CD14-positive monocyte (primary cell): ENCODE results near the gene KAT2B. TPM values are rescaled to one million over a fixed set of nuclear protein-coding genes. Genes with fewer than 3 reads are reported as not detected.

Experiments
- DNase-seq, 3 donors: peaks; one replicate each; pipeline ENCODE4 v3.0.0-alpha.2; 2011 to 2022
- H2AFZ ChIP-seq: 2 replicates; pipeline ENCODE4 v1.6.0; 2012; ENCODE audit warnings: mild to moderate bottlenecking, low read depth, low read length, inconsistent platforms; ENCODE audit not compliant: insufficient read depth, poor library complexity, severe bottlenecking
- H3K27ac ChIP-seq, 2 donors: 1 replicate in 1 of 2; 2 replicates in 1 of 2; pipeline ENCODE4 v1.5.1; 2012 to 2013; ENCODE audit warnings: low read length in 2 of 2, control low read depth in 1 of 2, inconsistent platforms in 1 of 2, low read depth in 1 of 2, mild to moderate bottlenecking in 1 of 2
- H3K27me3 ChIP-seq, 2 donors: one replicate each; pipeline versions ENCODE4 v1.6.0 to v1.6.1; 2011 to 2013; ENCODE audit warnings: low read length in 2 of 2; ENCODE audit not compliant: control insufficient read depth in 2 of 2, insufficient read depth in 2 of 2
- H3K36me3 ChIP-seq, 2 donors: replicated peaks in 1 of 2; 1 replicate in 1 of 2; 2 replicates in 1 of 2; pipeline versions ENCODE4 v1.5.1 to v1.6.1; 2012 to 2013; ENCODE audit warnings: low read length in 2 of 2, control low read depth in 1 of 2, inconsistent platforms in 1 of 2, mild to moderate bottlenecking in 1 of 2; ENCODE audit not compliant: insufficient read depth in 2 of 2, control insufficient read depth in 1 of 2
- H3K4me1 ChIP-seq, 2 donors: 1 replicate in 1 of 2; 2 replicates in 1 of 2; pipeline versions ENCODE4 v1.5.1 to v1.6.1; 2012 to 2013; ENCODE audit warnings: low read length in 2 of 2, control low read depth in 1 of 2, inconsistent platforms in 1 of 2, mild to moderate bottlenecking in 1 of 2, moderate library complexity in 1 of 2; ENCODE audit not compliant: insufficient read depth in 2 of 2, control insufficient read depth in 1 of 2
- H3K4me2 ChIP-seq: replicated peaks from 2 replicates; pipeline ENCODE3; 2012; ENCODE audit warnings: low read length, moderate library complexity, mild to moderate bottlenecking; ENCODE audit not compliant: poor library complexity, severe bottlenecking; ENCODE audit errors: extremely low read depth
- H3K4me3 ChIP-seq, 3 experiments: fragments of 200-600 bp in 1 of 3; sonication (generic) in 1 of 3; replicated peaks in 1 of 3; 1 replicate in 2 of 3; 2 replicates in 1 of 3; pipeline ENCODE4 v1.5.1; 2011 to 2013; ENCODE audit warnings: low read length in 3 of 3, mild to moderate bottlenecking in 3 of 3, control low read depth in 2 of 3, low read depth in 2 of 3, inconsistent platforms in 1 of 3, moderate library complexity in 1 of 3
- H3K79me2 ChIP-seq: 2 replicates; pipeline ENCODE4 v1.6.0; 2012; ENCODE audit warnings: mild to moderate bottlenecking, control low read depth, inconsistent platforms, low read length, moderate library complexity; ENCODE audit not compliant: insufficient read depth
- H3K9ac ChIP-seq: 2 replicates; pipeline ENCODE4 v1.6.0; 2017; ENCODE audit warnings: low read length, mild to moderate bottlenecking; ENCODE audit not compliant: insufficient read depth, poor library complexity, severe bottlenecking
- H3K9me3 ChIP-seq, 2 donors: replicated peaks in 1 of 2; 1 replicate in 1 of 2; 2 replicates in 1 of 2; pipeline versions ENCODE4 v1.5.1 to v1.6.1; 2012 to 2013; ENCODE audit warnings: low read length in 2 of 2, control low read depth in 1 of 2; ENCODE audit not compliant: control insufficient read depth in 1 of 2, insufficient read depth in 1 of 2
- H4K20me1 ChIP-seq: 2 replicates; pipeline ENCODE4 v1.6.0; 2012; ENCODE audit warnings: mild to moderate bottlenecking, low read length, control low read depth, moderate library complexity; ENCODE audit not compliant: insufficient read depth
- H3K27ac Mint-ChIP-seq, 7 donors: one replicate each; pipeline ENCODE4 v1.8.0; 2020; ENCODE audit warnings: mild to moderate bottlenecking in 7 of 7, mixed read lengths in 7 of 7, moderate library complexity in 6 of 7, inconsistent platforms in 2 of 7
- H3K27me3 Mint-ChIP-seq, 3 donors: one replicate each; pipeline ENCODE4 v1.8.0; 2021 to 2022; ENCODE audit warnings: low read depth in 3 of 3, mild to moderate bottlenecking in 3 of 3, mixed read lengths in 3 of 3, moderate library complexity in 3 of 3, inconsistent platforms in 1 of 3
- H3K36me3 Mint-ChIP-seq, 2 donors: one replicate each; pipeline ENCODE4 v1.8.0; 2020; ENCODE audit warnings: mixed read lengths in 2 of 2, inconsistent platforms in 1 of 2, mild to moderate bottlenecking in 1 of 2
- H3K4me1 Mint-ChIP-seq: one replicate; pipeline ENCODE4 v1.8.0; 2020; ENCODE audit warnings: mild to moderate bottlenecking, mixed read lengths
- H3K4me3 Mint-ChIP-seq, 2 donors: one replicate each; pipeline ENCODE4 v1.8.0; 2020; ENCODE audit warnings: mild to moderate bottlenecking in 2 of 2, mixed read lengths in 2 of 2, moderate library complexity in 1 of 2
- H3K9me3 Mint-ChIP-seq, 7 donors: one replicate each; pipeline ENCODE4 v1.8.0; 2020 to 2022; ENCODE audit warnings: mixed read lengths in 7 of 7, mild to moderate bottlenecking in 6 of 7, moderate library complexity in 6 of 7, inconsistent platforms in 2 of 7
- WGBS: methylation state at CpG from one replicate; pipeline ENCODE4 v1.1.5; 2013; ENCODE audit warnings: missing lambda C conversion rate; ENCODE audit not compliant: insufficient coverage; 5-methylcytosine and 5-hydroxymethylcytosine counted together
- intact Hi-C, 2 donors: fragments of 100-400 bp; cut with micrococcal nuclease; formaldehyde crosslinking; loops; one replicate each; pipeline versions ENCODE4 v1.15.0 to v1.15.1; 2023
- polyA plus RNA-seq, 3 donors: library from polyadenylated mRNA; depleted of rRNA in 1 of 3; unstranded in 2 of 3; stranded (reverse) in 1 of 3; fragments of 300-500 nt in 2 of 3; fragments of >200 nt in 1 of 3; fragmentation: Illumina TruSeq in 2 of 3; gene quantifications; 1 replicate in 2 of 3; 2 replicates in 1 of 3; pipeline ENCODE4 v1.2.3, GENCODE V29; 2012 to 2021
- TF ChIP-seq, protein P1 (sequence below): fragments of 200-600 bp; IDR thresholded peaks from one replicate; pipeline ENCODE4 v1.8.0; 2022; ENCODE audit warnings: antibody characterized with exemption, mild to moderate bottlenecking

KAT2B gene
- polyA plus RNA-seq, 3 donors: 2.7 to 14.6 (median 3.5) TPM

DNA sequence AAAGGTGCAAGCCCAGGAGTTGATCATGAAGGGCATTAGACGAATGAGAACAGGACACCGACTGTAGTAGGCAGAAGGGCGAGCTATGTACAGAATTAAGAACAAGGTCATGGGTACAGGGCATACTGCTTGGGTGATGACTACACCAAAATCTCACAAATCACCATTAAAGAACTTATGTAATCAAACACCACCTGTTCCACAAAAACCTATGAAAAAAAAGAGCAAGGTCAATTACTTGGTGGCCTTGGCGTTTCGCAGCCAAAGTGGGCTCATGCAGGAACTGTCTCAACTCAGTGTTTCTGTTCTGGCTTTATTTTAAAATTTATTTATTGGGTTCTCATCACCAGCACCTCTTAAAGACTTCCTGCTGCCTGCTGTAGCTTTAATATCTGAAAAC is 2.1 kb downstream of the KAT2B start:
- peak overlapping the region in 1 of 2 donors; percentile 87 for H3K27ac ChIP-seq
- peaks cover 1% of the 10 kb centered on the region in 2 donors for H3K36me3 Mint-ChIP-seq
- intact Hi-C loops: loop anchor here (5.0 to 10.0 kb wide), 5 partner anchors 35 to 145 kb away; partner anchors contain the start of genes RAB5A (in 2 of the 2) and SGO1 (in 2 of the 2)

DNA sequence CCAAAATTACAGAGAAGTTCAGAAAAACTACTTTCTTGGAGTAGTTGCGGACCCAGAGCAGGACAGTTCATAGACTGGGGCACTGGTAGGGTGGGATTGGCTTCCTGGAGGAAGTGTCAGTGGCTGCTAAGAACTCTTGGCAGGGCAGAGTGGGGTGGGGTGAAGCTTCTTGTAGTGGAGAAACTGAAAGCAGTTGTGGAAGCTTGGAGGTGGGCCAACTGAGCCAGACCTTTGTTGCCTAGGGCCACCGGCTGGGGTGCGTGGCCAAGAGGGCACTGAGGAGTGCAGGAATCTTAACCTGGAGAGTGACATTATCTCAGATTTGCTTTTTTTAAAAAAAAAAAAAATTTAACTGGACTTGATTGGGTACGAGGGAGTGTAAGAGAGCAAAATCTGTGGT is 3.1 kb downstream of the KAT2B start:
- peak overlapping the region; percentile 76 for H3K4me2 ChIP-seq
- peaks cover 76% of the 10 kb centered on the region for H3K79me2 ChIP-seq
- H3K27me3 ChIP-seq: no peaks in the 10 kb centered on the region
- H4K20me1 ChIP-seq: peaks cover 17% of the 10 kb centered on the region
- Mint-ChIP-seq H3K4me1 (peaks cover 57% of the 10 kb centered on the region), H3K27ac (peak overlapping the region; percentile 86 to 96 (median 93)), H3K9me3 (peaks cover 0 to 3% (median 0%) of the 10 kb centered on the region in 7 donors), H3K27me3 (peaks cover 0 to 2% (median 0%) of the 10 kb centered on the region in 3 donors), H3K36me3 (peaks cover 3 to 4% of the 10 kb centered on the region in 2 donors), H3K4me3 (peak overlapping the region; percentile 82 to 83)
- H3K9ac ChIP-seq: peak overlapping the region; percentile 62
- TF ChIP-seq, protein P1, sequence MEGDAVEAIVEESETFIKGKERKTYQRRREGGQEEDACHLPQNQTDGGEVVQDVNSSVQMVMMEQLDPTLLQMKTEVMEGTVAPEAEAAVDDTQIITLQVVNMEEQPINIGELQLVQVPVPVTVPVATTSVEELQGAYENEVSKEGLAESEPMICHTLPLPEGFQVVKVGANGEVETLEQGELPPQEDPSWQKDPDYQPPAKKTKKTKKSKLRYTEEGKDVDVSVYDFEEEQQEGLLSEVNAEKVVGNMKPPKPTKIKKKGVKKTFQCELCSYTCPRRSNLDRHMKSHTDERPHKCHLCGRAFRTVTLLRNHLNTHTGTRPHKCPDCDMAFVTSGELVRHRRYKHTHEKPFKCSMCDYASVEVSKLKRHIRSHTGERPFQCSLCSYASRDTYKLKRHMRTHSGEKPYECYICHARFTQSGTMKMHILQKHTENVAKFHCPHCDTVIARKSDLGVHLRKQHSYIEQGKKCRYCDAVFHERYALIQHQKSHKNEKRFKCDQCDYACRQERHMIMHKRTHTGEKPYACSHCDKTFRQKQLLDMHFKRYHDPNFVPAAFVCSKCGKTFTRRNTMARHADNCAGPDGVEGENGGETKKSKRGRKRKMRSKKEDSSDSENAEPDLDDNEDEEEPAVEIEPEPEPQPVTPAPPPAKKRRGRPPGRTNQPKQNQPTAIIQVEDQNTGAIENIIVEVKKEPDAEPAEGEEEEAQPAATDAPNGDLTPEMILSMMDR: no peak
- H3K4me3 ChIP-seq: peak overlapping the region in 2 of 3 experiments; percentile 38 to 68
- 8% methylated on average over 4 of the region's 4 CpGs for whole genome bisulfite sequencing
- H3K27ac ChIP-seq: peak overlapping the region; percentile 35 to 89
- peak; percentile 45 to 73 (median 52) for DNase-seq
- no peaks in the 10 kb centered on the region for H3K36me3 ChIP-seq
- peaks cover 50 to 67% of the 10 kb centered on the region in 2 donors for H3K4me1 ChIP-seq
- H2AFZ ChIP-seq: peak overlapping the region; percentile 70
- intact Hi-C loops: loop anchor here (5.0 to 10.0 kb wide), 5 partner anchors 34 to 144 kb away; partner anchors contain the start of genes RAB5A (in 2 of the 2) and SGO1 (in 2 of the 2)
- no peaks in the 10 kb centered on the region for H3K9me3 ChIP-seq

More for the DNA sequence above, 2.1 kb downstream of the KAT2B start:
- Mint-ChIP-seq H3K27ac (peak overlapping the region in 4 of 7 donors; percentile 5 to 96 (median 50)), H3K9me3 (peaks cover 0 to 3% (median 0%) of the 10 kb centered on the region in 7 donors), H3K4me3 (peak overlapping the region in 1 of 2 donors; percentile 7), H3K4me1 (peaks cover 50% of the 10 kb centered on the region), H3K27me3 (peaks cover 0 to 2% (median 0%) of the 10 kb centered on the region in 3 donors)
- Histone ChIP-seq H2AFZ (no peak overlapping the region), H3K36me3 (no peaks in the 10 kb centered on the region), H3K4me3 (no peak overlapping the region), H3K9me3 (no peaks in the 10 kb centered on the region), H3K79me2 (peaks cover 67% of the 10 kb centered on the region), H3K9ac (no peak overlapping the region), H3K27me3 (no peaks in the 10 kb centered on the region), H3K4me2 (peak overlapping the region; percentile 99), H3K4me1 (peaks cover 40 to 60% of the 10 kb centered on the region in 2 donors), H4K20me1 (peaks cover 17% of the 10 kb centered on the region)
- DNase-seq: no peak
- TF ChIP-seq, protein P1: no peak
- 88% methylated on average over 3 of the region's 5 CpGs for WGBS
